ENCODE results near the gene HSD17B14.

- TF ChIP-seq CTCF (conservative IDR thresholded peaks at IDR 0.05) = no peak
- TF ChIP-seq ZFX (IDR thresholded peaks at IDR 0.05) = no peak
These were observed 33.8 kb upstream of the HSD17B14 start for GRCh38 chr19:48870048-48870447.

All from C4-2B (cell line).